Activated CD8-positive, alpha-beta memory T cell treated with anti-CD3 and anti-CD28 coated beads, Interleukin-2, amount 50 U/mL, for 1 hour (primary cell): ENCODE results near the gene TCF7L2.

ENCODE experiments used
- DNase-seq: peaks from one replicate; pipeline ENCODE4 v3.0.0-alpha.2; 2020; ENCODE audit errors: extremely low read depth

Gene TCF7L2

GRCh38 chr10:112966194-112966855 is 16.3 kb downstream of the TCF7L2 start:
- no peak for DNase-seq

- no peak for DNase-seq
Measured at GRCh38 chr10:112967200-112967599, 17.2 kb downstream of the TCF7L2 start.

- DNase-seq, result no peak
Measured at GRCh38 chr10:112969131-112969530, 19.1 kb downstream of the TCF7L2 start.

- no peak for DNase-seq
Measured at GRCh38 chr10:112969542-112969941, 19.5 kb downstream of the TCF7L2 start.

GRCh38 chr10:112970021-112970420 is 20.0 kb downstream of the TCF7L2 start:
- DNase-seq, result no peak

GRCh38 chr10:112972606-112973005 is 22.6 kb downstream of the TCF7L2 start:
- no peak for DNase-seq

GRCh38 chr10:112973046-112973445 is 23.0 kb downstream of the TCF7L2 start:
- DNase-seq, result no peak

- no peak for DNase-seq
Measured at GRCh38 chr10:112973805-112974204, 23.8 kb downstream of the TCF7L2 start.

GRCh38 chr10:112977426-112977898 is 27.4 kb downstream of the TCF7L2 start:
- DNase-seq, result no peak

- no peak for DNase-seq
Measured at GRCh38 chr10:112979927-112980326, 29.9 kb downstream of the TCF7L2 start.

GRCh38 chr10:112980937-112981336 is 30.9 kb downstream of the TCF7L2 start:
- no peak for DNase-seq

- no peak for DNase-seq
Measured at GRCh38 chr10:112981553-112981952, 31.5 kb downstream of the TCF7L2 start.

GRCh38 chr10:112983444-112984056 is 33.5 kb downstream of the TCF7L2 start:
- no peak for DNase-seq

- DNase-seq, result no peak
Measured at GRCh38 chr10:112984756-112985155, 34.7 kb downstream of the TCF7L2 start.

GRCh38 chr10:112985690-112986543 is 35.9 kb downstream of the TCF7L2 start:
- no peak for DNase-seq

- DNase-seq, result no peak
Measured at GRCh38 chr10:112986544-112987190, 36.6 kb downstream of the TCF7L2 start.

- no peak for DNase-seq
Measured at GRCh38 chr10:112988839-112989406, 38.9 kb downstream of the TCF7L2 start.

GRCh38 chr10:112989826-112990225 is 39.8 kb downstream of the TCF7L2 start:
- DNase-seq, result no peak

- no peak for DNase-seq
Measured at GRCh38 chr10:112990271-112990670, 40.2 kb downstream of the TCF7L2 start.

GRCh38 chr10:112991888-112992491 is 41.9 kb downstream of the TCF7L2 start:
- DNase-seq, result no peak

GRCh38 chr10:112996462-112996861 is 46.4 kb downstream of the TCF7L2 start:
- DNase-seq, result no peak
